GM23338 (cell line): ENCODE measurements around the gene SLC39A8. TPM values are rescaled to one million over a fixed set of nuclear protein-coding genes. Genes with fewer than 3 reads are reported as not detected.

Source experiments
- ATAC-seq: fragments of 200-7000 bp; cut with Tn5 transposase; 3 replicates; pipeline ENCODE4 v1.9.1; 2020
- DNase-seq: peaks from one replicate; pipeline ENCODE4 v3.0.0-alpha.2; 2015; ENCODE audit warnings: low spot score
- H2AFZ ChIP-seq: fragments of 200-600 bp; sonication (generic); 2 replicates; pipeline ENCODE4 v1.8.0; 2016; ENCODE audit warnings: antibody characterized with exemption, mild to moderate bottlenecking, moderate library complexity
- H3F3A ChIP-seq: fragments of 200-600 bp; sonication (generic); replicated peaks from 2 replicates; pipeline ENCODE4 v1.8.0; 2017; ENCODE audit warnings: antibody characterized with exemption, mixed run types, low read depth
- H3K27ac ChIP-seq: fragments of 200-600 bp; sonication (generic); 2 replicates; pipeline ENCODE4 v1.6.1; 2016; ENCODE audit warnings: low read depth
- H3K27me3 ChIP-seq: fragments of 200-600 bp; sonication (generic); 2 replicates; pipeline ENCODE4 v1.8.0; 2016; ENCODE audit warnings: mild to moderate bottlenecking, mixed run types, moderate library complexity; ENCODE audit not compliant: insufficient read depth
- H3K36me3 ChIP-seq: fragments of 200-600 bp; sonication (generic); 2 replicates; pipeline ENCODE4 v1.8.0; 2016; ENCODE audit warnings: mild to moderate bottlenecking; ENCODE audit not compliant: insufficient read depth
- H3K4me1 ChIP-seq: fragments of 200-600 bp; sonication (generic); 2 replicates; pipeline ENCODE4 v1.8.0; 2016; ENCODE audit warnings: mild to moderate bottlenecking, moderate library complexity; ENCODE audit not compliant: insufficient read depth
- H3K4me2 ChIP-seq: fragments of 200-600 bp; sonication (generic); 2 replicates; pipeline ENCODE4 v1.7.1; 2017; ENCODE audit warnings: mixed run types
- H3K4me3 ChIP-seq: fragments of 200-600 bp; sonication (generic); 2 replicates; pipeline ENCODE4 v1.6.1; 2016; ENCODE audit warnings: mixed run types
- H3K79me2 ChIP-seq: fragments of 200-600 bp; sonication (generic); replicated peaks from 2 replicates; pipeline ENCODE4 v1.8.0; 2017; ENCODE audit warnings: mild to moderate bottlenecking; ENCODE audit not compliant: insufficient read depth
- H3K9me2 ChIP-seq: fragments of 200-600 bp; sonication (generic); 2 replicates; pipeline ENCODE4 v1.8.0; 2017; ENCODE audit not compliant: insufficient read depth
- H4K20me1 ChIP-seq: fragments of 200-600 bp; sonication (generic); replicated peaks from 2 replicates; pipeline ENCODE4 v1.8.0; 2017; ENCODE audit warnings: mild to moderate bottlenecking; ENCODE audit not compliant: insufficient read depth
- H3K27ac Mint-ChIP-seq: 2 replicates; pipeline ENCODE4 v1.8.0; 2020; ENCODE audit warnings: inconsistent platforms, mild to moderate bottlenecking, moderate library complexity, mixed read lengths
- H3K27me3 Mint-ChIP-seq: 3 replicates; pipeline ENCODE4 v1.8.0; 2022; ENCODE audit warnings: low read depth, mild to moderate bottlenecking, moderate library complexity, mixed read lengths, inconsistent platforms; ENCODE audit not compliant: insufficient read depth, poor library complexity
- H3K36me3 Mint-ChIP-seq: 3 replicates; pipeline ENCODE4 v1.8.0; 2021; ENCODE audit warnings: low read depth, mild to moderate bottlenecking, inconsistent platforms, moderate library complexity, mixed read lengths
- H3K4me1 Mint-ChIP-seq: 3 replicates; pipeline ENCODE4 v1.8.0; 2020; ENCODE audit warnings: mild to moderate bottlenecking, inconsistent platforms, mixed read lengths
- H3K4me3 Mint-ChIP-seq: 3 replicates; pipeline ENCODE4 v1.8.0; 2021; ENCODE audit warnings: moderate library complexity, mild to moderate bottlenecking, inconsistent platforms, mixed read lengths
- H3K9me3 Mint-ChIP-seq: 3 replicates; pipeline ENCODE4 v1.8.0; 2020; ENCODE audit warnings: moderate library complexity, mild to moderate bottlenecking, inconsistent platforms, mixed read lengths
- CREB1 ChIP-seq: fragments of 250-450 bp; sonication (Bioruptor Pico); IDR thresholded peaks from 2 replicates; pipeline ENCODE4 v1.5.0; 2020; ENCODE audit warnings: low read depth, mild to moderate bottlenecking, moderate library complexity
- EZH2 ChIP-seq: fragments of 200-600 bp; sonication (generic); IDR thresholded peaks from one replicate; pipeline ENCODE4 v1.8.0; 2017; ENCODE audit warnings: antibody characterized with exemption, mild to moderate bottlenecking, low read depth; ENCODE audit not compliant: unreplicated experiment
- EZH2phosphoT487 ChIP-seq: fragments of 200-600 bp; sonication (generic); IDR thresholded peaks from one replicate; pipeline ENCODE4 v1.8.1; 2018; ENCODE audit warnings: antibody characterized with exemption; ENCODE audit not compliant: unreplicated experiment
- JUNB ChIP-seq: IDR thresholded peaks from one replicate; pipeline ENCODE4 v1.6.1; 2016; ENCODE audit warnings: antibody characterized with exemption; ENCODE audit not compliant: unreplicated experiment
- NANOG ChIP-seq: IDR thresholded peaks from 2 replicates; pipeline ENCODE4 v1.6.1; 2016; ENCODE audit warnings: antibody characterized with exemption, borderline replicate concordance
- POLR2AphosphoS5 ChIP-seq: IDR thresholded peaks from 2 replicates; pipeline ENCODE4 v1.6.1; 2016; ENCODE audit warnings: antibody characterized with exemption, low read depth
- STAT1 ChIP-seq: IDR thresholded peaks from one replicate; pipeline ENCODE4 v1.6.1; 2016; ENCODE audit warnings: antibody characterized with exemption; ENCODE audit not compliant: unreplicated experiment
- ZNF114 ChIP-seq: fragments of 250-450 bp; sonication (Bioruptor Pico); IDR thresholded peaks from 2 replicates; pipeline ENCODE4 v1.5.0; 2020; ENCODE audit warnings: mild to moderate bottlenecking, moderate library complexity
- ZNF331 ChIP-seq: fragments of 250-450 bp; sonication (Bioruptor Pico); IDR thresholded peaks from 2 replicates; pipeline ENCODE4 v1.5.0; 2020; ENCODE audit warnings: low read depth, mild to moderate bottlenecking, moderate library complexity
- polyA plus RNA-seq: library from polyadenylated mRNA; unstranded; fragments of >200 nt; fragmentation: Nextera tagmentation; extraction: Ambion mirVana; gene quantifications from 2 replicates; pipeline ENCODE4 v1.2.1, GENCODE V29; 2016
- total RNA-seq: library from RNA; depleted of rRNA; stranded (reverse); fragments of >200 nt; shearing (Covaris generic); gene quantifications from 2 replicates; pipeline ENCODE4 v1.2.3, GENCODE V29; 2014
- TF ChIP-seq, protein P1 (sequence below): IDR thresholded peaks from 2 replicates; pipeline ENCODE4 v1.6.1; 2016; ENCODE audit warnings: antibody characterized with exemption
- TF ChIP-seq, protein P2 (sequence below): fragments of 250-450 bp; sonication (Bioruptor Pico); IDR thresholded peaks from 2 replicates; pipeline ENCODE4 v1.5.0; 2020; ENCODE audit warnings: mild to moderate bottlenecking, moderate library complexity
- TF ChIP-seq, protein P3 (sequence below): IDR thresholded peaks from one replicate; pipeline ENCODE4 v1.6.1; 2018; ENCODE audit warnings: antibody characterized with exemption; ENCODE audit not compliant: unreplicated experiment
- TF ChIP-seq, protein P4 (sequence below), 2 experiments: fragments of 200-600 bp in 1 of 2; sonication (generic) in 1 of 2; conservative IDR thresholded peaks; 2 replicates each; pipeline versions ENCODE4 v1.5.1 to v1.6.1; 2016 to 2017; ENCODE audit warnings: antibody characterized with exemption in 2 of 2, low read depth in 2 of 2, mild to moderate bottlenecking in 2 of 2, moderate library complexity in 1 of 2

SLC39A8 gene
- total and polyA plus RNA-seq, 2 experiments from 2014 or later = 20.1 to 42.5 TPM

DNA sequence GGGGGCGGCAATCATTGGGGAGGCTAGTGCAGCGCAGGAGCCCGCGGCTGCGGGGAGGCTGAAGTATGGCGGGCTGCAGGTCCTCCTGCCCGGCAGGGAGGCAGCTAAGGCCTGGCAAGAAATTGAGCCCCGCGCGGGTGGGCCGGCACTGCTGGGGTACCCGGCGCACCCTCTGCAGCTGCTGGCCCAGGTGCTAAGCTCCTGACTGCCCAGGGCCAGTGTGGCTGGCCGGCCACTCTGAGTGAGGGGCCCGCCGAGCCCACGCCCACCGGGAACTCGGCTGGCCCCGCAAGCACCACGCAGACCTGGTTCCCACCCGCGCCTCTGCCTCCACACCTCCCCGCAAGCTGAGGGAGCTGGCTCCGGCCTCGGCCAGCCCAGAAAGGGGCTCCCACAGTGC is 94.9 kb downstream of the SLC39A8 start:
- Histone ChIP-seq H2AFZ (no peak overlapping the region), H3K27ac (no peak overlapping the region), H4K20me1 (no peaks in the 10 kb centered on the region), H3K27me3 (no peaks in the 10 kb centered on the region), H3F3A (no peaks in the 10 kb centered on the region), H3K4me3 (no peak overlapping the region), H3K36me3 (no peaks in the 10 kb centered on the region), H3K4me2 (no peak overlapping the region), H3K4me1 (no peaks in the 10 kb centered on the region), H3K9me2 (no peaks in the 10 kb centered on the region), H3K79me2 (no peaks in the 10 kb centered on the region)
- Mint-ChIP-seq H3K4me3 (no peak overlapping the region), H3K27ac (no peak overlapping the region), H3K36me3 (peaks cover 15% of the 10 kb centered on the region; the same call in 2 of the 3 replicates), H3K9me3 (peaks cover 32% of the 10 kb centered on the region), H3K27me3 (no peaks in the 10 kb centered on the region), H3K4me1 (no peaks in the 10 kb centered on the region; the same call in 2 of the 3 replicates)
- DNase-seq (no peak), ATAC-seq (no peak)
- TF ChIP-seq, protein P1, sequence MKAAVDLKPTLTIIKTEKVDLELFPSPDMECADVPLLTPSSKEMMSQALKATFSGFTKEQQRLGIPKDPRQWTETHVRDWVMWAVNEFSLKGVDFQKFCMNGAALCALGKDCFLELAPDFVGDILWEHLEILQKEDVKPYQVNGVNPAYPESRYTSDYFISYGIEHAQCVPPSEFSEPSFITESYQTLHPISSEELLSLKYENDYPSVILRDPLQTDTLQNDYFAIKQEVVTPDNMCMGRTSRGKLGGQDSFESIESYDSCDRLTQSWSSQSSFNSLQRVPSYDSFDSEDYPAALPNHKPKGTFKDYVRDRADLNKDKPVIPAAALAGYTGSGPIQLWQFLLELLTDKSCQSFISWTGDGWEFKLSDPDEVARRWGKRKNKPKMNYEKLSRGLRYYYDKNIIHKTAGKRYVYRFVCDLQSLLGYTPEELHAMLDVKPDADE = no peak
- TF ChIP-seq JUNB (no peak), EZH2phosphoT487 (no peak), STAT1 (no peak), EZH2 (no peak), ZNF114 (CRISPR knock-in tag) (no peak), POLR2AphosphoS5 (no peak), CREB1 (no peak), NANOG (no peak), ZNF331 (CRISPR knock-in tag) (no peak)
- TF ChIP-seq, protein P2, sequence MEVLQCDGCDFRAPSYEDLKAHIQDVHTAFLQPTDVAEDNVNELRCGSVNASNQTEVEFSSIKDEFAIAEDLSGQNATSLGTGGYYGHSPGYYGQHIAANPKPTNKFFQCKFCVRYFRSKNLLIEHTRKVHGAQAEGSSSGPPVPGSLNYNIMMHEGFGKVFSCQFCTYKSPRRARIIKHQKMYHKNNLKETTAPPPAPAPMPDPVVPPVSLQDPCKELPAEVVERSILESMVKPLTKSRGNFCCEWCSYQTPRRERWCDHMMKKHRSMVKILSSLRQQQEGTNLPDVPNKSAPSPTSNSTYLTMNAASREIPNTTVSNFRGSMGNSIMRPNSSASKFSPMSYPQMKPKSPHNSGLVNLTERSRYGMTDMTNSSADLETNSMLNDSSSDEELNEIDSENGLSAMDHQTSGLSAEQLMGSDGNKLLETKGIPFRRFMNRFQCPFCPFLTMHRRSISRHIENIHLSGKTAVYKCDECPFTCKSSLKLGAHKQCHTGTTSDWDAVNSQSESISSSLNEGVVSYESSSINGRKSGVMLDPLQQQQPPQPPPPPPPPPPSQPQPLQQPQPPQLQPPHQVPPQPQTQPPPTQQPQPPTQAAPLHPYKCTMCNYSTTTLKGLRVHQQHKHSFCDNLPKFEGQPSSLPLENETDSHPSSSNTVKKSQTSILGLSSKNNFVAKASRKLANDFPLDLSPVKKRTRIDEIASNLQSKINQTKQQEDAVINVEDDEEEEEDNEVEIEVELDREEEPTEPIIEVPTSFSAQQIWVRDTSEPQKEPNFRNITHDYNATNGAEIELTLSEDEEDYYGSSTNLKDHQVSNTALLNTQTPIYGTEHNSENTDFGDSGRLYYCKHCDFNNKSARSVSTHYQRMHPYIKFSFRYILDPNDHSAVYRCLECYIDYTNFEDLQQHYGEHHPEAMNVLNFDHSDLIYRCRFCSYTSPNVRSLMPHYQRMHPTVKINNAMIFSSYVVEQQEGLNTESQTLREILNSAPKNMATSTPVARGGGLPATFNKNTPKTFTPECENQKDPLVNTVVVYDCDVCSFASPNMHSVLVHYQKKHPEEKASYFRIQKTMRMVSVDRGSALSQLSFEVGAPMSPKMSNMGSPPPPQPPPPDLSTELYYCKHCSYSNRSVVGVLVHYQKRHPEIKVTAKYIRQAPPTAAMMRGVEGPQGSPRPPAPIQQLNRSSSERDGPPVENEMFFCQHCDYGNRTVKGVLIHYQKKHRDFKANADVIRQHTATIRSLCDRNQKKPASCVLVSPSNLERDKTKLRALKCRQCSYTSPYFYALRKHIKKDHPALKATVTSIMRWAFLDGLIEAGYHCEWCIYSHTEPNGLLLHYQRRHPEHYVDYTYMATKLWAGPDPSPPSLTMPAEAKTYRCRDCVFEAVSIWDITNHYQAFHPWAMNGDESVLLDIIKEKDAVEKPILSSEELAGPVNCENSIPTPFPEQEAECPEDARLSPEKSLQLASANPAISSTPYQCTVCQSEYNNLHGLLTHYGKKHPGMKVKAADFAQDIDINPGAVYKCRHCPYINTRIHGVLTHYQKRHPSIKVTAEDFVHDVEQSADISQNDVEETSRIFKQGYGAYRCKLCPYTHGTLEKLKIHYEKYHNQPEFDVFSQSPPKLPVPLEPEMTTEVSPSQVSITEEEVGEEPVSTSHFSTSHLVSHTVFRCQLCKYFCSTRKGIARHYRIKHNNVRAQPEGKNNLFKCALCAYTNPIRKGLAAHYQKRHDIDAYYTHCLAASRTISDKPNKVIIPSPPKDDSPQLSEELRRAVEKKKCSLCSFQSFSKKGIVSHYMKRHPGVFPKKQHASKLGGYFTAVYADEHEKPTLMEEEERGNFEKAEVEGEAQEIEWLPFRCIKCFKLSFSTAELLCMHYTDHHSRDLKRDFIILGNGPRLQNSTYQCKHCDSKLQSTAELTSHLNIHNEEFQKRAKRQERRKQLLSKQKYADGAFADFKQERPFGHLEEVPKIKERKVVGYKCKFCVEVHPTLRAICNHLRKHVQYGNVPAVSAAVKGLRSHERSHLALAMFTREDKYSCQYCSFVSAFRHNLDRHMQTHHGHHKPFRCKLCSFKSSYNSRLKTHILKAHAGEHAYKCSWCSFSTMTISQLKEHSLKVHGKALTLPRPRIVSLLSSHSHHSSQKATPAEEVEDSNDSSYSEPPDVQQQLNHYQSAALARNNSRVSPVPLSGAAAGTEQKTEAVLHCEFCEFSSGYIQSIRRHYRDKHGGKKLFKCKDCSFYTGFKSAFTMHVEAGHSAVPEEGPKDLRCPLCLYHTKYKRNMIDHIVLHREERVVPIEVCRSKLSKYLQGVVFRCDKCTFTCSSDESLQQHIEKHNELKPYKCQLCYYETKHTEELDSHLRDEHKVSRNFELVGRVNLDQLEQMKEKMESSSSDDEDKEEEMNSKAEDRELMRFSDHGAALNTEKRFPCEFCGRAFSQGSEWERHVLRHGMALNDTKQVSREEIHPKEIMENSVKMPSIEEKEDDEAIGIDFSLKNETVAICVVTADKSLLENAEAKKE (CRISPR knock-in tag) = no peak
- TF ChIP-seq, protein P3, sequence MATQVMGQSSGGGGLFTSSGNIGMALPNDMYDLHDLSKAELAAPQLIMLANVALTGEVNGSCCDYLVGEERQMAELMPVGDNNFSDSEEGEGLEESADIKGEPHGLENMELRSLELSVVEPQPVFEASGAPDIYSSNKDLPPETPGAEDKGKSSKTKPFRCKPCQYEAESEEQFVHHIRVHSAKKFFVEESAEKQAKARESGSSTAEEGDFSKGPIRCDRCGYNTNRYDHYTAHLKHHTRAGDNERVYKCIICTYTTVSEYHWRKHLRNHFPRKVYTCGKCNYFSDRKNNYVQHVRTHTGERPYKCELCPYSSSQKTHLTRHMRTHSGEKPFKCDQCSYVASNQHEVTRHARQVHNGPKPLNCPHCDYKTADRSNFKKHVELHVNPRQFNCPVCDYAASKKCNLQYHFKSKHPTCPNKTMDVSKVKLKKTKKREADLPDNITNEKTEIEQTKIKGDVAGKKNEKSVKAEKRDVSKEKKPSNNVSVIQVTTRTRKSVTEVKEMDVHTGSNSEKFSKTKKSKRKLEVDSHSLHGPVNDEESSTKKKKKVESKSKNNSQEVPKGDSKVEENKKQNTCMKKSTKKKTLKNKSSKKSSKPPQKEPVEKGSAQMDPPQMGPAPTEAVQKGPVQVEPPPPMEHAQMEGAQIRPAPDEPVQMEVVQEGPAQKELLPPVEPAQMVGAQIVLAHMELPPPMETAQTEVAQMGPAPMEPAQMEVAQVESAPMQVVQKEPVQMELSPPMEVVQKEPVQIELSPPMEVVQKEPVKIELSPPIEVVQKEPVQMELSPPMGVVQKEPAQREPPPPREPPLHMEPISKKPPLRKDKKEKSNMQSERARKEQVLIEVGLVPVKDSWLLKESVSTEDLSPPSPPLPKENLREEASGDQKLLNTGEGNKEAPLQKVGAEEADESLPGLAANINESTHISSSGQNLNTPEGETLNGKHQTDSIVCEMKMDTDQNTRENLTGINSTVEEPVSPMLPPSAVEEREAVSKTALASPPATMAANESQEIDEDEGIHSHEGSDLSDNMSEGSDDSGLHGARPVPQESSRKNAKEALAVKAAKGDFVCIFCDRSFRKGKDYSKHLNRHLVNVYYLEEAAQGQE = no peak
- TF ChIP-seq, protein P4, sequence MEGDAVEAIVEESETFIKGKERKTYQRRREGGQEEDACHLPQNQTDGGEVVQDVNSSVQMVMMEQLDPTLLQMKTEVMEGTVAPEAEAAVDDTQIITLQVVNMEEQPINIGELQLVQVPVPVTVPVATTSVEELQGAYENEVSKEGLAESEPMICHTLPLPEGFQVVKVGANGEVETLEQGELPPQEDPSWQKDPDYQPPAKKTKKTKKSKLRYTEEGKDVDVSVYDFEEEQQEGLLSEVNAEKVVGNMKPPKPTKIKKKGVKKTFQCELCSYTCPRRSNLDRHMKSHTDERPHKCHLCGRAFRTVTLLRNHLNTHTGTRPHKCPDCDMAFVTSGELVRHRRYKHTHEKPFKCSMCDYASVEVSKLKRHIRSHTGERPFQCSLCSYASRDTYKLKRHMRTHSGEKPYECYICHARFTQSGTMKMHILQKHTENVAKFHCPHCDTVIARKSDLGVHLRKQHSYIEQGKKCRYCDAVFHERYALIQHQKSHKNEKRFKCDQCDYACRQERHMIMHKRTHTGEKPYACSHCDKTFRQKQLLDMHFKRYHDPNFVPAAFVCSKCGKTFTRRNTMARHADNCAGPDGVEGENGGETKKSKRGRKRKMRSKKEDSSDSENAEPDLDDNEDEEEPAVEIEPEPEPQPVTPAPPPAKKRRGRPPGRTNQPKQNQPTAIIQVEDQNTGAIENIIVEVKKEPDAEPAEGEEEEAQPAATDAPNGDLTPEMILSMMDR (conservative IDR thresholded peaks at IDR 0.05; ENCODE audit: low read depth in 2 of 2) = no peak
